Measurements from ENCODE around the gene SLC22A23. TPM values are rescaled to one million over a fixed set of nuclear protein-coding genes. Genes with fewer than 3 reads are reported as not detected.

Gene SLC22A23
- total RNA-seq, 1 donor from 2014 or later: 0.52 TPM

DNA sequence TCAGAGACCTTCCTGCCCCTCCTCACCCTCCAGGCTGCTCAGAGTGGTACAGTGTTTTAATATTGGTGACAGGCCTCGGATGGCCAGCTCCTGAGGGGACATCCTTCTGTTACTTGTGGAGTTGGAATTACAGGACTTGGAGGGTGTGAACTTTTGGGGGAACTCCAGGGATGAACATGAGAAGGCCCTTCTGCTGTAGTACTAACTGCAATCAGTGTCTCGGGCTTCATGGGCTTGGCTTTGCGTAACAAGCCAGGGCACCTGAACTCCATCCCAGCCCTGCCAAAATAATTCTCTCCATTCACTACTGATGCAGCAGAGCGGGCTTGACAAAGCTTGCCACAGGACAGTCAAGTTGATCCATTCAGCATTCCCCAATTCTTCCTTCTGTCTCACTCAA lies 28.6 kb downstream of the SLC22A23 start:
- TF ChIP-seq, protein P1, sequence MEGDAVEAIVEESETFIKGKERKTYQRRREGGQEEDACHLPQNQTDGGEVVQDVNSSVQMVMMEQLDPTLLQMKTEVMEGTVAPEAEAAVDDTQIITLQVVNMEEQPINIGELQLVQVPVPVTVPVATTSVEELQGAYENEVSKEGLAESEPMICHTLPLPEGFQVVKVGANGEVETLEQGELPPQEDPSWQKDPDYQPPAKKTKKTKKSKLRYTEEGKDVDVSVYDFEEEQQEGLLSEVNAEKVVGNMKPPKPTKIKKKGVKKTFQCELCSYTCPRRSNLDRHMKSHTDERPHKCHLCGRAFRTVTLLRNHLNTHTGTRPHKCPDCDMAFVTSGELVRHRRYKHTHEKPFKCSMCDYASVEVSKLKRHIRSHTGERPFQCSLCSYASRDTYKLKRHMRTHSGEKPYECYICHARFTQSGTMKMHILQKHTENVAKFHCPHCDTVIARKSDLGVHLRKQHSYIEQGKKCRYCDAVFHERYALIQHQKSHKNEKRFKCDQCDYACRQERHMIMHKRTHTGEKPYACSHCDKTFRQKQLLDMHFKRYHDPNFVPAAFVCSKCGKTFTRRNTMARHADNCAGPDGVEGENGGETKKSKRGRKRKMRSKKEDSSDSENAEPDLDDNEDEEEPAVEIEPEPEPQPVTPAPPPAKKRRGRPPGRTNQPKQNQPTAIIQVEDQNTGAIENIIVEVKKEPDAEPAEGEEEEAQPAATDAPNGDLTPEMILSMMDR (conservative IDR thresholded peaks at IDR 0.05; ENCODE audit: low read depth, low read length): no peak
- no peak for DNase-seq (ENCODE audit: low read depth)
- H3K4me3 ChIP-seq (ENCODE audit: low read depth, low read length): no peak overlapping the region

DNA sequence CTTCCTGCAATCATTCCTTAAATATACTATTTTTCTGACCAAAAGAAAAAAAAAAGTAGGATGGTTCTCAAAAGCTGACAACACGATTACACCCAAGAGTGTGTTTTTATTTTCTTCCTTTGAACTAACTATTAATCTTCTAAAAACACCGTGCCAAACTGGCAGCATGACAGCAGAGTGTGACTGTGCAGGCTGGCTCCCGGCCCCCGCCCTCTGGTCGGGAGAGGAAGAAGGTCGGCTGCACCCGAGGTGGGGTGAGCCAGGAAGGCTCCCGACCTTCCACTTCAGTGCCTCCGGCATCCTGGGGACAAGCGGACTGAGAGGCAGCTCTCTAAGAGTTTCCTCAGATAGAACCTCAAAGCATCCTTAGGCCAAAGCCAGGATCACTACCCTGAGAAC lies 29.2 kb downstream of the SLC22A23 start:
- no peak overlapping the region for H3K4me3 ChIP-seq (ENCODE audit: low read depth, low read length)
- no peak for DNase-seq (ENCODE audit: low read depth)
- TF ChIP-seq, protein P1 (conservative IDR thresholded peaks at IDR 0.05; ENCODE audit: low read depth, low read length): peak; percentile 10

DNA sequence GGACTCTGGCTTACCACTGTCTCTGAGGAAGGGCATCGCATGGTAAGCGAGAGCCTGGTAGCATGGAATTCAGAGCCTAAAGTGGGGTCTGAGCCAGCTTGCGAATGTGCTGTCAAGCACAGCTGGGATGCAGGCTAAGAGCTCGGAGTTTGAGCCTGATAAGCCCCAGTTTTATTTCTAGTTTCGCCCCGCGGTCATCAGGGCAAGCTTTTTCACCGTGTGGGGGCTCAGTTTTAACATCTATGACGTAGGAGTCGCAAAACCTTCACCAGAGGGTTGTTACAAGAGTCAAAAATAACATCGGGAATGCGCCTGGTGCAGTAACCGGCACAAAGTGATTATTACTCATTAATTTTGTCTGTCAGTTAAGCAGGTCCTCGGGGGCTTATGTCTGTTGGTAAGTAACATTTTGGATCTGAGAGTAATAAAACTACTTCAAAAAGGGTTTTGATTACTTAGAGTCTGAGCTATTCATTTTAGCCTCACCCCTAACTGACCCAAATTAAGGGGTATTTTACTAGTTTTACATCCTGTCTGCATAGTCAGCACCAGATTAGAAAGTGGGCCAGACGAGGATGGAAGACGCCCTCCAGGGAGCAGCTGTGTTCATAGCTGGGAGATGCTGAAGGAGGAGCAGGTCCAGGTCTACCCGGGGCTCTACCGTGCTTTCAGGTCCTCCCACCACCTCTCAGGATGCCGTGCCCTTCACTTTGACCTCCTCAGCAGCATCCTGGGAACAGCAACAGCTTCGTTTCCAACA lies 29.7 kb downstream of the SLC22A23 start:
- no peak overlapping the region for H3K4me3 ChIP-seq (ENCODE audit: low read depth, low read length)
- TF ChIP-seq, protein P1 (conservative IDR thresholded peaks at IDR 0.05; ENCODE audit: low read depth, low read length): no peak
- DNase-seq (ENCODE audit: low read depth): no peak

DNA sequence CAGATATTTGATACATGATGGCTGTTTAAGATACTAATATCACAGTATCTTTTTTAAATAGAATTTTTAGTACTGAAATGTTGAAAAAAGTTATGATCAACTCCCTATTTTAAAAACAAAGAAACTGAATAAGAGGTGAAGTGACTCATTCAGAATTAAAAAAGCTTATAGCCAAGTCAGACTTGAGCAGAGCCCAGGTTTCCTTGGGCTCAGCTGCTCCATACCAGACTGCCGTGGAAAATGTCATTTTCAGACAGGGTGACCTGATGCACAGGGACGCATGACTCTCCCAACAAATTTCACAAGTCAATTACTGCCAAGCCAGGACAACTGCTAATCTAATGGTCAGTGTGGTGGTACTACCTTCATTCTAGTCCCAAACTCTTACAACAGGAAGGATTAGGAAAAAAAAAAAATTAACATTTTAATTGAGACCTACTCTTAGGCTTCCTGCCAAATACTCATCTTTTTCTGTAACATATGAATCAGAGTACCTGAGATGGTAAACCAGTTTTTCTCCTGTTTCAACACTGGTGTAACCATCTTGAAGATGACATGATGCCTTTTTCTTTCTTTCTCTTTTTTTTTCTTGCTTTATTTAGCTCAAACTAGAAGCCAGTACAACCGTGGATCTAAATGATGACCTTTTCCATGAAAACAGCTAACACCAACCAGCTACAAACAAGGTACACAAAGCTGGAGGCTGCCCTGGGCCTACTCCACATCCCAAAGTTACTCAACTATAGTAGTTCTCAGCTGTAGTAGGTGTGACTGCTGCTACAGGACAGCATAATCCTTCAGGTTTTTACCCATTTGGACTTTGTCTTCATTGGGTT lies 30.5 kb downstream of the SLC22A23 start:
- DNase-seq (ENCODE audit: low read depth): no peak
- no peak overlapping the region for H3K4me3 ChIP-seq (ENCODE audit: low read depth, low read length)
- TF ChIP-seq, protein P1 (conservative IDR thresholded peaks at IDR 0.05; ENCODE audit: low read depth, low read length): no peak

DNA sequence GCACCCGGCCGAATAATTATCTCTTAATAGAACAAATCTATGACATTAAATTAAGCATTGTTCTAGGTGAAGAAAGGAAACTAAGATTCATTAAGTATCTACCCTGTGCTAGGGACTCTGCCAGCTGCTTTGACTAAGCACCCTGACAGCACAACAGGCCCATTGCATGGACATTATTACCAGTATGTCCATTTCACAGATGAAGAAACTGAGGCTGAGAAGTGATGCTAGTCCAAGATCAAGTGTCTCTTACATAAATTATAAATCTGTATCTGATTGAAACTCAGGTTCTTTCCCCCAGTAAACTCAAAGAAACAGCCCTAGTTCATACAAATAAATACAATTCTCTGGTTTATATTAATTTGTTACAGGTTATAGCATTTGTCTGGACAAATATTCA lies 31.3 kb downstream of the SLC22A23 start:
- TF ChIP-seq, protein P1 (conservative IDR thresholded peaks at IDR 0.05; ENCODE audit: low read depth, low read length): no peak
- H3K4me3 ChIP-seq (ENCODE audit: low read depth, low read length): no peak overlapping the region
- no peak for DNase-seq (ENCODE audit: low read depth)

DNA sequence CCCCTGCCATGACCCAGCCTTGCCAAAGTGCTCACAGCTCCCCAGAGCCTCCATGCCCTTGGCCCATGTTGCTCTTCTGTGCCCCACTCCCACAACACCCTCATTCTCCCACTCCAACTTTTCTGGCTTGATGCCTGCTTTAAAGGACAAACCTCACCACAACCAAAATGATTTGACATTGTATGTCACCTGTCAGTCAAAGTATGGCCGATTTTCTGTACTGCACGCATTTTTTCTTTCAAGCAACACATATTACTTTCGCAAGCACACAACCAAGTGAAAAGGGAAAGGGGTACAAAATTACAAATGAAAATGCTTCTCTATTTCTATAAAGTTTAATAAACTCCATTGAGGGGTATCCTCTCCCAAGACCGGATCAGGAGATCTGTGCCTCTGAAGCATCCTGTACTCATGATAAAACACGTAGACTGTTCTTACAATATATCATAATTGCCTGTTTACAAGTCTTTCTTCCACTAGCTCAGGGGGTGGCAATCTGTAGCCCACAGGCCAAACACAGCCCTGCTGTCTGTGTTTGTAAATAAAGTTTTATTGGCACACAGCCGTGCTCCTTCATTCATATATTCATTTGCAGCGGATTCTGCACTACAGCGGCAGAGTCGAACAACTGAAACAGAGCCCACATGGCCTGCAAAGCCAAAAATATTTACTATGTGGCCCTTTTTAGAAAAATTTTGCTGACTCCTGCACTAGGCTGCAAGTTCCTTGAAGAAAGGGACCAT lies 32.5 kb downstream of the SLC22A23 start:
- no peak overlapping the region for H3K4me3 ChIP-seq (ENCODE audit: low read depth, low read length)
- TF ChIP-seq, protein P1 (conservative IDR thresholded peaks at IDR 0.05; ENCODE audit: low read depth, low read length): no peak
- DNase-seq (ENCODE audit: low read depth): no peak
